ENCODE measurements around the gene BASP1.

BASP1 gene, protein sequence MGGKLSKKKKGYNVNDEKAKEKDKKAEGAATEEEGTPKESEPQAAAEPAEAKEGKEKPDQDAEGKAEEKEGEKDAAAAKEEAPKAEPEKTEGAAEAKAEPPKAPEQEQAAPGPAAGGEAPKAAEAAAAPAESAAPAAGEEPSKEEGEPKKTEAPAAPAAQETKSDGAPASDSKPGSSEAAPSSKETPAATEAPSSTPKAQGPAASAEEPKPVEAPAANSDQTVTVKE

DNA sequence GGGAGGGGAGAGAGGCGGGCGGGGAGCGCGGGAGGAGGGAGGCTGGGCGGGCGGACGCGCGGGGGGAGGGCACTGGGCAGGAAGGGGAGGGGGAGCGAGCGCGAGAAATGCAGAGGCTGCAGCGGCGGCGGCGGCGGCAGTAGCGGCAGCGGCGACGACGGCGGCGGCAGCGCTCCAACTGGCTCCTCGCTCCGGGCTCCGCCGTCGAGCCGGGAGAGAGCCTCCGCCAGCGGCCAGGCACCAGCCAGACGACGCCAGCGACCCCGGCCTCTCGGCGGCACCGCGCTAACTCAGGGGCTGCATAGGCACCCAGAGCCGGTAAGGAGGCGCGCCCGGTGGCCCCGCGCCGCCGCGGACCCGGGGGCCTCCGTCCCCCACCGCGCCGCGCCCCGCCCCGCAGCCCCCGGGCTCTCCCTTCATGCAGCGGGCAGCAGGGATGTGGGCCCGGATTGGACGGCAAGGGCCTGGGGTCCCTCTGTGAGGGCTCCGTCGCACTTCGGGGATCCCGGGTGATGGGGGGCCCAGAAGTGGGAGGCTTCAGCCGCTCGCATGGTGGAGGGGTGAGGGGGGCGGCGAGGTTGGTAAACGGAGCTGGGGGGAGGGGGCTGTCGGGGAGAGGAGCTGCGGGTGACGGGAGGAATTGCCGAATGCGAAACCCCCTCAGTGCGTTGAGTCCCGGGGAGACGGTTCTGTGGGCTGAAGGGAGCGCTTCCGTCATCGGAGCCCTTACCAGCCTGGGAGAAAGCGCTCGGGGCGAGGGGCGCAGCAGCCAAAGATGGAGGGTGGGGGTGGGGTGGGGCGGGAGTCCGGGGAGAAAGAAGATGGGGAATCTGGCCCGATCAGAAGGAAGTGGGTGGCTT lies at the start of gene BASP1:
BASP1 (plus strand) TSS at position 139 of the 860 bp plus-strand sequence. CDS start 57,586 bp downstream, outside the sequence.
- DNase-seq (ENCODE audit: low read depth): no peak

DNA sequence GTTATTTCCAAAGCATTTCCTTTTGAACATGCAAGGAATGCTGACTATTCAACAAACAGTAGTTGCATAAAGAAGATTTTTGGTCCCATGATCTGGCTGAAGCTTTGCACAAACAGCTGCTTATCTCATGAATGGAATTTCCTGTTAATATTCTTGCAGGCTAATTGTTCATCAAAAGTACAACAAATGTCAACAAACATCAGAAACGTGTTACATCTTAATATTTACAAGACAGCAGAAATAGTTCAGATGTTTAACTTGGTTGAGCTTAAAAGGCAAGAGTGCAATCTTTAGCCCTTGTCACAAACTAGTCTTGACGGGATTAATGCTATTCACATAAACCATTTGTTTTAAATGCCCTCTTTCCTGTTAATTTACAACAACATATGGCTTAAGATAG lies 47.9 kb upstream of the BASP1 start:
- DNase-seq (ENCODE audit: low read depth): no peak

DNA sequence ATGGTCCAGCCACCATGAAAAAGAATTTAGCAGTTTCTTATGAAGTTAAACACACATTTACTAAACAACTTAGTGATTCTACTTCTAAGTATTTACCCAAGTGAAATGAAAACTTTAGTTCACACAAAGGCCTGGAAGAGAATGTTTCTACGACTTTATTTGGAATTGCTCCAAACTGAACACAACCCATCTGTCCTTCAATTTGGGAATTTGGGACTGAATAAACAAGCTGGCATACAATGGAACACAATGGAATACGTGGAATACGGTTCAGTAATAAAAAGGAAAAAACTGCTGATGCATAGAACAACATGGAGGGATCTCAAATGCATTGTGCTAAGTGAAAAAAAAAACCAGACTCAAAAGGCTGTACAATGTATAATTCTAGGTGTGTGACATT lies 44.6 kb upstream of the BASP1 start:
- no peak for DNase-seq (ENCODE audit: low read depth)

DNA sequence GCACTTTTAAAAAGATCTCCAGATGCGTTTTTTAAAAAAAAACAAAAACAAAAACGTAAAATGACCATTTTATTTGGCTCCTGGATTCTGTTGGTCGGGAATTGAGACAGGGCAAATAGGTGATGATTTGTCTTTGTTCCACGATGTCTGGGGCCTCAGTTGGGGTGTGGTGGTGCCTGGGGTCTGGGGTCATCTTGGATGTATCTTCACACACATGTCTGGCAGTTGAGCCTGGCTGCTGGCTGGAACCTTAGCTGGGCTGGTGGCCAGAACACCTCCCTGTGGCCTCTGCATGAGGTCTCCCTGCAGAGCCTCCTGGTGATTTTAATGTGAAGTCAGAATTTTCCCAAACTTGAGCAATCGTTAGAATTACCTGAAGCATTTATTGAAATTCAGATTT lies 42.5 kb upstream of the BASP1 start:
- no peak for DNase-seq (ENCODE audit: low read depth)

GRCh38 chr5:17177501-17178372 lies 39.7 kb upstream of the BASP1 start:
- DNase-seq (ENCODE audit: low read depth): no peak

DNA sequence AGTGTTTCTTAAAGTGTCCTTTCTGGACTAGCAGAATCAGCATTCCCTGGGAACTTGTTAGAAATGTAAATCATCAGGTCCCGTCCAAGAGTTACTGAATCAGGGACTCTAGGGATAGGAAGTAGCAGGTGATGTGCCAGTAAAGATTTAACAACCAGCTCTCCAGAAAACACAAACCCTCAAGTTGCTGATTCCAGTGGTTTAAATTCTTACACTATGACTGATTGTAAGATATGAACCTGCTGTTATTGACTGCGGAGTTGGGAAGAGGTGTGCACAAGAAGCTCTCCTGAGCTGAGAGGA lies 39.1 kb upstream of the BASP1 start:
- DNase-seq (ENCODE audit: low read depth): no peak

DNA sequence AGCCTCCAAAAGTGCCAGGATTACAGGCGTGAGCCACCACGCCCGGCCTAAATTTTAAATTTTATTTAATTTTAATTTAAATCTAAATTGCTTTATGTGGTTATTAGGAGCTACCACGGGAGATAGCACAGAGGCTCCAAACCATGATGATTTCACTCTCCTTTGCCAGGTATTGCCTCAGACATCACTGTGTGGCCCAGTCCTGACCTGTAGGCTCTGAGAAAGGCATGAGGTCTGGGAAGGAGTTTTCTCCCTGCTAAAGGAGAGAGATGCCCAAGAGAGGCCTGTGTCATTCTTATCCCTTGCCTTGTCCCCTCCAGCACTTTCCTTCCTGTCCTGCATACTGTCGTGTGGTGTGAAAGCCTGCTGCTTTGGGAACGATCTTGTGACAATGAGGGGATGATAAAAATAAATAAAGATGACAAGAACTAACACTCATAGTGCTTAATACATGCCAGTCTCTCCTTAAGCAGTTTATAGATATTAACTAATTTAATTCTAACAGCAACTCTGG lies 37.0 kb upstream of the BASP1 start:
- DNase-seq (ENCODE audit: low read depth): no peak

DNA sequence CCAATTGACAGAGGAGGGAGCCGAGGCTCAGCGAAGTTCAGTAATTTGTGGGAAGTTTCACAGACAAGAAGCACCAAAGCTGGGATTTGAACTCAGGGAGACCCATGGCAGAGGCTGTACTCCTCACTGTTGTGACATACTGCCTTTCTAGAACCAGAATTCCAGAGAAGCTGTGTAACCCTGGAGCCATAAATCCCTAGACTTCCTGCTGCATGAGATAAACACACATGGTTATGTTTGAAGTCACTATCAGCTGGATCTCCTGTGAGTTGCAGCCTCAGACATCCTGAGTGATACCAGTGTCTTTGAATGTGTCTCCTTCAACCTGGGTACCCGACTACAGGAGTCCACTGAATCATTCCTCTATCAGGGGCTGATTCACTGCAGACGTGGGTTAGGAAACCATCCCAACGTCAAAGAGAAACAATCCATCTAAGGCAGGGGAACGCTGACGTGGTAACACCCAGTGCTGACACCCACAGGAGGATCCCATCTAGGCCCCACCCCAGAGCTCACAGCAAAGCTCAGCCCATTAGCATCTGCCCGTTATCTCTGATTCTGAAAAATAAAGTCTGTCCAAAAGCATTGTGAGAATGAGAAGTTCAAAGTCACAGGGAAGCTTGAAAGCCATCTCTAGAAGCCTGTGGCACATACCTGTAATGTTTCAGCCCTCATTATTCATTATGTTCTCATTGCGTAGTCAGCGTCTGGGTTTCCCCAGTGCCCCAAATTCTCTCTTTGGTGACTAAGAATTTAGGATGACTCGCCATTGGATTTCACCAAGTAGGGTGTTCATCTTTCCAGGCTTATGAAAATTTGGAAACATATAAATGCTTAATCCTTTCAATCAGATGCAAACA lies 36.3 kb upstream of the BASP1 start:
- no peak for DNase-seq (ENCODE audit: low read depth)

DNA sequence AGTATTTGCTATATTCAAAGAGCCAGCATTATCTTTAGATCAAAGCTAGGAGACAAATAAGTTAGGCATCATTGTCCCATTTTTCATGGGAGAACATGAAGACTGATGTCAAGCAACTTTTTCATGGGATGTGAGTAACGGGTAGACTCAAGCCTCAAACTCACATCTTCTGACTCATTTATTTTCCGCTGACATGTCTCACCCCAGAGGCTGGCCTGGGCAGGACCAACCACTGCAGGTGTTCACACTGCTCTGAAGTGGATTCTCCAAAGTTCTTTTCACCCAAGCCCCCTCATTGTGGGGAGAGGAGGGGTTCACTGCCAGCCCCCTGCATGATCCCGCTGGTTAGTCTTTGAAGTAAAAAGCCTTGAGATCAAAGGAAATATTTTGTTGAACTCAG lies 34.9 kb upstream of the BASP1 start:
- no peak for DNase-seq (ENCODE audit: low read depth)

DNA sequence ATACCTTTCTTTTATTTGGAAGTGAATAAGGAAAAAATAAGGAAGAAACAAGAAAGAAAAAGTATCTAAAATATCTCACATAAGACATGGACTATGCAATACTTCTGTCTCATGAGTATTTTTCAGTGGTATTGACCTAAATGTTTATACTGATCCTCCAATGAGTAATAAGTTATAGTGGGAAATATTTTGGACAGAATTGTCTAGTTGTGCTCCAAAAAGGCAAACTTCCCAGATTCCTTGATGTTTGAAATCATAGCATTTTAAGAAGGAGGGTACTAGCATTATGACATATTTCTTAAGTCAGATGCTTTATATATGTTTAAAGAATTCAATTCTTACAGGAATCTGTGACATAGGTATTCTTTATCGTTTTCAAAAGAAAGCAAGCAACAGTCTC lies 34.5 kb upstream of the BASP1 start:
- no peak for DNase-seq (ENCODE audit: low read depth)

- DNase-seq (ENCODE audit: low read depth): no peak
Measured at GRCh38 chr5:17183831-17184230, 33.6 kb upstream of the BASP1 start.

DNA sequence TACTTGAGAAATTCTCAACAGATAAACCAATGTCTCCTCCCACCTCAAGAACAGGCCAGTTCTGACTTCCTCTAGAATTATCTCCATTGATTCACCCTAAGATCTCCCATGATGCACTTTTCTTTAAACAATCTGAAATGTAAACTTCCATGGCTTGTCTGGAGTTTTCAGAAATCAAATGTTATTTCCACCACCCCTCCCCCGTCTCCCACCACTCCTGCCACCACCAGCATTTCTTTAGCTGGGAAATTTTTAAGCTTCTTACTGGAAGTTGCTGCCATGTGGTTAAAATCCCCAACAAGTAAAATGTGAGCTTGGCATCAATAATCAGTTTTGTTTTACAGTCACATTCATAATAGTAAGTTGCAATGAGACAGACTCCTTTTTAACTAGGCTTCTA lies 32.8 kb upstream of the BASP1 start:
- DNase-seq (ENCODE audit: low read depth): no peak

DNA sequence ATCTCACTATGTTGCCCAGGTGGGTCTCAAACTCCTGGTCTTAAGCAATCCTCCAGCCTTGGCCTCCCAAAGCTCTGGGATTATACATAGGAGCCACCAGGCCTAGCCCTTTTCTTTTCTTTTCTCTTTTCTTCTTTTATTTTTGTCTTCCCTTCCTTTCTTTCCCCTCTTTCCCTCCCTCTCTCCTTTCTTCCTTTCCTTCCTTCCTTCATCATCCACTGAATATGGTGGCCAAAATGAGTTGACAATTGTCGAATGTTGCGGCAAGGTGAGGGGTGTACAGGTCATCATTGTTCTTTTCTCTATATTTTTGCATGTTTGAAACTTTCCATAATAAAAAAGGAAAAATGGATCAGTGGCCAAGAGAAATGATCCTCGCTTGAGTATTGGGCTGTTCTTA lies 32.1 kb upstream of the BASP1 start:
- DNase-seq (ENCODE audit: low read depth): no peak

DNA sequence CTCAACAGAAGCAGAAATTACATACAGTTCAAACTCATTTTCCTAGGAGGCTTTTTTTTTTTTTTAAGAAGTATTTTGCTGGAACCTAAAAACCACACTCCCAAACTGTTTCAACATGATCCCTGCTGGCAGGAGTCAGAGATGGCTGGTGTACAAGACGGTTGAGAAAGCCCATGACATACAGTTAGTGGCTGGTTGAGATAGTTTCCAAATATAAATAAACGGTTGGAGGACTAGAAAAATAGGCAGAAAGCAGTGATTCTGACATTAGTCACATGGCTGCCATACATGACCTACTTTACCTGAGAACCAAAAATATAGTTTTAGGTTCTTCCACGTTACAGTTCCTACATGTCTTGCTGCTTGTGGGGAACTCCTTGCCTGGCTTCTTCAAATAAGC lies 31.7 kb upstream of the BASP1 start:
- DNase-seq (ENCODE audit: low read depth): no peak

DNA sequence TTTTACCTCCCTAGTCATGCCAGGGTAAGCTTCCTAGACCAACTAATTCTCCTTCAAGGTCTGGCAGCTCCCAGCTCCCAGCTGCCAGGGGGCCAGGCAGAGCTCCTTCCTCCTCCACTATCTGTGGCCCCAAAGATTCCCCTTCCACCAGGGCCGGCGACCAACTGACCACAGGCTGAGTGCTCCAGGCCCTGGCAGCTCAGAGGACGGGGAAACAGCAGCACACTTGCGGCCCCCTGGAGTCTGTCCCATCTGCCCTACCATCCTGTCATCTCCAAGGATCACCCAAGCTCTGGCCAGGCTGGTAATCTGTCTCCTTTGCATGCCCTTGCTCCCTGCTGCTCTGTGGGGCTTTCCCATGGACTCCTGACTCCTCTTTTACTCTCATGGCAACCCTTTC lies 31.2 kb upstream of the BASP1 start:
- DNase-seq (ENCODE audit: low read depth): no peak

DNA sequence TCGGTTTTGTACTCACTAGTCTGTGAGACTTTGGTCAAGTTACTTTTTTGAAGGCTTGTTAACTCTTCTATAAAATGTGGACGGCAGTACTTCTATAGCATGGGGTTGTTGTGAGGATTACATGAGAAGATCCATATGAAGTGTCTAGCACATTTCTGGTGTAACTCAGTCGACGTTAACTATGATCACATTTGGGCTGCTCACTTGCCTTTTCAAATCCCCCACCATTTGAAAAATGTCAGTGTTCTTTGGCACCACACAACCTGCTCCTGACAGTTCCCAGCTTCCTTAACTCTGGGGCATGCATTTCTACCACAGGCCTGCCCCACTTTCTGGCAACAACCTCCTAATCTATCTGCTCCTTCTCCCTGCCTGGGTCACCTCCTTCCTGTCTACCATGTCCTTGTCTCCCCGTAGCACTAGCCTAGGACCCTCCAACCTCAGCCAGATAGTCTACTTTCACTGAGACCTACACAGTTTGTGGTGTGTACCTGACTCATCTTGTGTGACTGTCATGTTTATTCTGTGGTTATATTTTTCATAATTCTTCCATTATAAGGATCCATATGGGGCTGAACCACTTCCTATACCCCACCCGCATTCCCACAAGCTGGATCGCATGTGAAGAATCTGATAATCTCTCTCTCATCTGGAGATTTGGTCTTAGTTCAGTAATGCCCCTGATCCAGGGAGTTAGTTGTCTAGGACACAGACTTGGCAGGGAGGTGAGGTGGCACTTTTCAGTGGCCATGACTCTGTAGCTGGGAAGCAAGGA lies 30.2 kb upstream of the BASP1 start:
- DNase-seq (ENCODE audit: low read depth): no peak

GRCh38 chr5:17187786-17188170 lies 29.7 kb upstream of the BASP1 start:
- no peak for DNase-seq (ENCODE audit: low read depth)

- peak; percentile 6 for DNase-seq (ENCODE audit: low read depth)
Measured at GRCh38 chr5:17189381-17190036, 27.9 kb upstream of the BASP1 start.

- no peak for DNase-seq (ENCODE audit: low read depth)
Measured at GRCh38 chr5:17190242-17190778, 27.1 kb upstream of the BASP1 start.

DNA sequence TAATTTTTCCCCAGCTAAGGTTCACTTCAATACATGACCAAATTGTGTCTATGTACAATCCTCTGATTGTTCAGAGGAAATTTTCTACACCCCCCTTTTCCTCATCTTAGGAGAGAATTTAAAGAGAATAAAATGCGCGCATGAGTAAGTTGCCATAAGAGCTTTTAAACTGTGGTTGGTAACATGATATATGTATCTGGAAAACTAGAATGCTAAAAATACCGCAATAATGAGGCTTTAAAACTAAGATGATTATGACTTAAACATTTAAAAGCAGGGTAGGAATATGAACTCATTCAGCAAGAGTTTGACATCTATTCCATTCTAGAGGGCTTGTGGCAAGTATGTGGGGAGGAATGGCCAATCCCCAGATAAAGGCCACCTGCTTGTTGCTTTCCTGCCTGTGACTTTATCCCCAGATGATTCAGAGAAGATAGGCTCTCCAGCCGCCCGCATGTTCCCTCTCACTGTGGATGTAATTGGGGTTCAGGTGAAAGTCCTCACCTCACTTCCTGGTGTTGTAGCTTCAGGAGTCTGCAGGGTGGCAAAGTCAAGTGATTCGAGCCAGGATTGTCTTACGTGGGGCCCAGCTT lies 26.5 kb upstream of the BASP1 start:
- DNase-seq (ENCODE audit: low read depth): no peak

All from activated T-helper 1 cell treated with Interleukin-2 at 50 U/mL for 16 hours (primary cell).